ENCODE results near the gene CHMP1A.

CHMP1A gene

GRCh38 chr16:89613231-89613953 is 44.1 kb downstream of the CHMP1A start, which contains the start of gene DPEP1:
TSS of gene DPEP1 (plus strand) at chr16:89613642. CDS start at chr16:89630411, 16,769 bp downstream.
- H3K4me3 ChIP-seq (ENCODE audit: low read length) = no peak within 1 kb of the TSS
- TF ChIP-seq CTCF (conservative IDR thresholded peaks at IDR 0.05; ENCODE audit: low read length) = no peak
- DNase-seq (ENCODE audit: low read depth) = no peak

GRCh38 chr16:89612415-89613166 is 44.9 kb downstream of the CHMP1A start:
- no peak overlapping the region for H3K4me3 ChIP-seq (ENCODE audit: low read length)
- TF ChIP-seq CTCF (conservative IDR thresholded peaks at IDR 0.05; ENCODE audit: low read length) = no peak
- DNase-seq (ENCODE audit: low read depth) = no peak

DNA sequence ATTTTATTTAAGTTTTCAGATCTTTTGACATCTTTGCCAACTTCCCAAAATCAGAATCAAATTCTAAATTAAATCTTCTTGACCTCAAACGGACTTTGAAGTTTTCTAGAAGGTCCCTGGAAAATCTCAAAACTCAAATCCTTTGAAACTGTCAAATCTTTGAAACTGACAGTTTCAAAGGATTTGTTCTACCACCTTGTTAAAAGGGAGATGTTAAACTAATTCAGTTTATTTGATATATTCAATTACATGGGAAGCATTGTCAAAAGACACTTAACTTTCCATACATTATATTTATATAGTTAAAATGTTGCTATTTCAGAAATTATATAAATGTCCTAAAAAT is 47.4 kb downstream of the CHMP1A start:
- H3K4me3 ChIP-seq (ENCODE audit: low read length) = no peak overlapping the region
- no peak for TF ChIP-seq CTCF (conservative IDR thresholded peaks at IDR 0.05; ENCODE audit: low read length)
- no peak for DNase-seq (ENCODE audit: low read depth)

DNA sequence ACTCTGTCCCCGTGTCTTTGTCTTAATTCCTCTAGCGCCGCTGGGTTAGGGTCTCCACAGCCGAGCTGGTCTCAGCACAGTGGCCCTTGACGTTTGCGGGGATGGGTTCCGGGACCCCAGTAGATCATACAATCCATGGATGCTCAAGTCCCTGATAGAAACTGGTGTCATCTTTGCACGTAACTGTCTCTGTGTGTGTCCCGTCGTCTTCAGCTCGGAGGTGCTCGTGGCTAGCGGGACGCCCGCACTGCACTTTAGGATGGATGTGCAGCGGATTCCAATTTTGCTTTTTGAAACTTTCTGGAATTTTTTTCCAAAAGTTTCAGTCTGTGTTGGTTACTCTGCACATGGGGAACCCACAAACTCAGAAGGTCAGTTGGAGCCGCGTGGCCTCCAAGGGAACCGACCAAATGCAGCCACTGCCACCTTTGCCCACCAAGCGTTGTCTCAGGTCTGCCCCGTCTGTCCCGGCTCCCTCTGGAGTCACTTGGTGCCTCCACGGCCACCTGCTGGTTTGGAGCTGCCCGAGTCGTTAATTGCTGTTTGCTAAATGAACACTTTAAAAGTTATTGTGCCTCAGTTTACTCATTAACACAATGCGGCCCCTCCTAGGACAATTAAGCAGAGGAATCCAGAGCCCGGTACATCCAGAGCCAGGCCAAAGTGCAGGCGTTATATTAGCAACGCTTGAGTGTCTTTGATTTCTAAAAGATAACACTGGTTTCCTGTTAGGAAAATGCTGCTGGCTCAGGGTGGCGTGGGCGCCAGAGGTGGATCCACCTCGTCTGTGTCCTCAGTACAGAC is 49.4 kb downstream of the CHMP1A start:
- no peak overlapping the region for H3K4me3 ChIP-seq (ENCODE audit: low read length)
- TF ChIP-seq CTCF (conservative IDR thresholded peaks at IDR 0.05; ENCODE audit: low read length) = no peak
- no peak for DNase-seq (ENCODE audit: low read depth)

- no peak for DNase-seq (ENCODE audit: low read depth)
- no peak overlapping the region for H3K4me3 ChIP-seq (ENCODE audit: low read length)
- TF ChIP-seq CTCF (conservative IDR thresholded peaks at IDR 0.05; ENCODE audit: low read length) = no peak
These were observed 50.1 kb downstream of the CHMP1A start for GRCh38 chr16:89607453-89607852.

GRCh38 chr16:89606006-89606405 is 51.5 kb downstream of the CHMP1A start:
- no peak for DNase-seq (ENCODE audit: low read depth)
- TF ChIP-seq CTCF (conservative IDR thresholded peaks at IDR 0.05; ENCODE audit: low read length) = no peak
- H3K4me3 ChIP-seq (ENCODE audit: low read length) = no peak overlapping the region

All from AG10803 (cell line).